ENCODE data around the gene LMNTD1. TPM values are rescaled to one million over a fixed set of nuclear protein-coding genes. Genes with fewer than 3 reads are reported as not detected.

The LMNTD1 gene
- total and polyA plus RNA-seq, 2 of the 4 experiments (the other 2 are of a cell fraction) = 1.5 to 4.3 TPM

DNA sequence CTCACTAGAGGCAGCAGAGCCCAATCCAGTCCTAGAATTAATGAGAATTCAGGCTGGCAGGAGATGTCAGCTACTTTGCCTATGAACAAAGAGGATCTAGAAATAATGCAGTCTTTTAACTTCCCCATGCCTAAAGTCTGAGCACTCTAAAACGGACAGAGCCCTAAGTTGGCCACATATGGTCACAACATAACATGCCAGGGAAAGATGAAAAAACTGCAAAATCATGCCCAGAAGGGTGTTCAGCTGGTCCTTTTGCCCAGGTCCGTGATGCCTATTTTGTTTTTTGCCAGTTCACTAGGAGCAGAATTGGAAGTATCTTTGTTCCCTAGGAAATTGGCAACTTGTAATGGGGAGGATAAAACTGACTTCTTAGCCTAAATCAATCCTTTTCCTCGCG lies 20.3 kb upstream of the LMNTD1 start:
- WGBS, 2 experiments (ENCODE audit: extremely low coverage in 2 of 2, insufficient read length in 1 of 2) = 83% methylated on average over 1 of the region's 4 CpGs; no CpG with 5 or more reads in 1 of the 2 experiments
- no peak for TF ChIP-seq MAZ (IDR thresholded peaks at IDR 0.05; ENCODE audit: borderline replicate concordance, low read depth, low read length)
- in situ Hi-C loops (cut with MboI; ENCODE audit: low sequenced_read_pairs) (no loop called here), intact Hi-C loops (cut with micrococcal nuclease) (no loop called here), dilution Hi-C loops (cut with HindIII; ENCODE audit: low sequenced_read_pairs, unreplicated experiment) (no loop called here)
- Histone ChIP-seq H3K23ac (ENCODE audit: low read depth, low read length) (no peak overlapping the region), H3K9me3 (ENCODE audit: control insufficient read depth, insufficient read depth, low read length) (peaks cover 1% of the 10 kb centered on the region; the same call in 1 of the 2 replicates), H3K18ac (ENCODE audit: low read depth, low read length) (no peak overlapping the region), H2AK5ac (ENCODE audit: low read depth, low read length) (no peak overlapping the region), H3K27ac (ENCODE audit: insufficient read depth, low read length) (no peak overlapping the region), H3K9ac (ENCODE audit: low read depth, low read length) (no peak overlapping the region), H4K20me1 (ENCODE audit: insufficient read depth, low read length) (no peaks in the 10 kb centered on the region), H3K4me3 (ENCODE audit: insufficient read depth, low read depth, low read length) (no peak overlapping the region), H2AFZ (replicated peaks; ENCODE audit: low read length, poor library complexity) (no peak overlapping the region), H4K8ac (ENCODE audit: low read depth in 2 of 2, low read length in 2 of 2) (no peak overlapping the region), H4K5ac (ENCODE audit: low read depth, low read length) (no peak overlapping the region), H4K91ac (ENCODE audit: insufficient read depth, low read depth, low read length) (no peak overlapping the region), H2BK15ac (ENCODE audit: low read depth, low read length) (no peak overlapping the region), H2BK20ac (ENCODE audit: low read depth, low read length) (no peak overlapping the region), H3K79me1 (ENCODE audit: low read depth in 1 of 2, low read length in 2 of 2) (no peaks in the 10 kb centered on the region), H3K4me1 (ENCODE audit: control insufficient read depth, insufficient read depth, low read length) (no peaks in the 10 kb centered on the region), H3K27me3 (ENCODE audit: control insufficient read depth, insufficient read depth, low read length) (no peaks in the 10 kb centered on the region), H2AK9ac (replicated peaks; ENCODE audit: low read depth, low read length, poor library complexity) (no peak overlapping the region), H3K56ac (ENCODE audit: extremely low read depth, insufficient read depth, low read length) (no peak overlapping the region), H2BK5ac (ENCODE audit: low read depth, low read length, poor library complexity, severe bottlenecking) (no peak overlapping the region), H3K4ac (ENCODE audit: low read depth, low read length) (no peak overlapping the region), H3K9me1 (ENCODE audit: insufficient read depth, low read length) (no peaks in the 10 kb centered on the region), H3K14ac (replicated peaks; ENCODE audit: low read depth, low read length) (no peak overlapping the region), H2BK120ac (ENCODE audit: low read depth, low read length) (no peak overlapping the region), H3K36me3 (ENCODE audit: control insufficient read depth, insufficient read depth, low read length) (no peaks in the 10 kb centered on the region), H3K4me2 (ENCODE audit: low read depth, low read length) (no peak overlapping the region)
- no TSS peak for BruUV-seq (replicated peaks)
- ChIA-PET POLR2A (ENCODE audit: unreplicated experiment) (no interaction called here), CTCF (no interaction called here)
- ATAC-seq (ENCODE audit: low read depth) (no peak), DNase-seq (no peak)

All from IMR-90 (cell line).